ENCODE results near the gene GRK3. TPM values are rescaled to one million over a fixed set of nuclear protein-coding genes. Genes with fewer than 3 reads are reported as not detected.

The GRK3 gene
- total and polyA plus RNA-seq, 2 donors (not counting 3 experiments of a cell fraction or from before 2014, with no cell fraction given): 0.68 to 4.4 TPM

DNA sequence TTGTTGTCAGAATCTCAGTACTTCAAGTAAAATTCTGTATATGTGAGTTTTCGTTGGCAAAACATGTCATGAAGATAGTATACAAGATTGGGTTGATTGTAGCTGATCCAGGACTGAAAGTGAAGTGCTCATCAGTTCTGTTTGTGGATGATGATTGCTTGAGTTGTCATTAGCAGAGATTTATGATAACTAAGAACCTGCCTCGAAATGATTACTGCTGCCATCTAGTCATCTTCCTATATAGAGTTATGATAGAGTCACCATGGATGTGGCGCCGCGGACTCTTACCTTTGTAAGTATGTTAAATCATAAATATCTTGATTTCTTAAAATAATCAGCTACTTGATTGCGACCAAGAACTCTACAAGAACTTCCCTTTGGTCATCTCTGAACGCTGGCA is 149.6 kb downstream of the GRK3 start:
- H3K9ac ChIP-seq (replicated peaks; ENCODE audit: extremely low read depth, insufficient read depth, low read length): no peak overlapping the region
- no peak overlapping the region for H3K4me2 ChIP-seq (ENCODE audit: insufficient read depth, low read length)
- no peaks in the 10 kb centered on the region for H3K36me3 ChIP-seq (ENCODE audit: control insufficient read depth in 2 of 2, extremely low read depth in 1 of 2, insufficient read depth in 2 of 2, low read length in 2 of 2)
- BruUV-seq (replicated peaks): no TSS peak
- H3K9me3 ChIP-seq (replicated peaks; ENCODE audit: control insufficient read depth, insufficient read depth, low read length): no peaks in the 10 kb centered on the region
- ChIA-PET CTCF (interaction anchor here (1.3 to 3.5 kb wide), 3 partner anchors 16 to 59 kb away, joined by 3 to 14 read pairs (median 3); no protein-coding TSS in a partner anchor), POLR2A (no interaction called here)
- no peaks in the 10 kb centered on the region for H4K20me1 ChIP-seq (replicated peaks; ENCODE audit: control insufficient read depth, extremely low read depth, insufficient read depth, low read length)
- no peak overlapping the region for H3K27ac ChIP-seq (ENCODE audit: insufficient read depth, low read depth, low read length)
- intact Hi-C loops (cut with micrococcal nuclease): no loop called here
- TF ChIP-seq MYC (IDR thresholded peaks at IDR 0.05; ENCODE audit: low read depth, low read length) (no peak), EZH2 (IDR thresholded peaks at IDR 0.05; ENCODE audit: borderline replicate concordance, low read depth, low read length, severe bottlenecking) (no peak), JUN (IDR thresholded peaks at IDR 0.05; ENCODE audit: borderline replicate concordance, insufficient read depth, insufficient read length, low read depth) (no peak)
- TF ChIP-seq, protein P1, sequence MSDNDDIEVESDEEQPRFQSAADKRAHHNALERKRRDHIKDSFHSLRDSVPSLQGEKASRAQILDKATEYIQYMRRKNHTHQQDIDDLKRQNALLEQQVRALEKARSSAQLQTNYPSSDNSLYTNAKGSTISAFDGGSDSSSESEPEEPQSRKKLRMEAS (IDR thresholded peaks at IDR 0.05; ENCODE audit: insufficient read depth, insufficient read length): no peak
- no peak for DNase-seq (ENCODE audit: low read depth, low spot score)
- dilution Hi-C loops (cut with MboI; ENCODE audit: extremely low pct_ligation_motif_present, low sequenced_read_pairs): no loop called here
- H3K27me3 ChIP-seq (ENCODE audit: control insufficient read depth in 2 of 2, insufficient read depth in 2 of 2, low read length in 2 of 2): no peaks in the 10 kb centered on the region
- no peaks in the 10 kb centered on the region for H3K9me1 ChIP-seq (replicated peaks; ENCODE audit: control insufficient read depth, extremely low read depth, insufficient read depth, low read length)
- H3K4me3 ChIP-seq (replicated peaks in 1 of 3; ENCODE audit: insufficient read depth in 1 of 3, low read depth in 1 of 3, low read length in 3 of 3): no peak overlapping the region
- FAIRE-seq: no peak
- no peaks in the 10 kb centered on the region for H3K4me1 ChIP-seq (ENCODE audit: control insufficient read depth, extremely low read depth, insufficient read depth, low read length)
- H3K79me2 ChIP-seq (ENCODE audit: control insufficient read depth, insufficient read depth, low read length): no peaks in the 10 kb centered on the region
- no peak overlapping the region for H2AFZ ChIP-seq (ENCODE audit: low read depth, low read length)

DNA sequence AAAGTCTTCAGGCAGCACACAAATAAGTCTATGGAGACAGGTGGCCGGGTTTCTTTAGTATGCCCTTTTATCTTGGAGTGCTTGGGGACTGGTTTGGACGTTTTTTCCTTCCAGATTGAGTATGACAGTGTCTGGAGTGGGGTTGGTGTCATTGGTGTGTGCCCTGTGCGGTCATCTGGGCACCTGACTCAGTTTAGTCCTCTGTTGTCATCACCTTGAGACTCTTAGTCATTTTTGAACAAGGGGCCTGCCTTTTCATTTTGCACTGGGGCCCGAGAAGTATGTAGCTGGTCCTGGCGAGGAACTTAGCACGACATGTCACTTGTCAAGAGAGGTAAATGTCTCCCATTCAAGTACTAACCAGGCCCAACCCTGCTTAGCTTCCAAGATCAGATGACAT is 150.3 kb downstream of the GRK3 start:
- Histone ChIP-seq H3K79me2 (ENCODE audit: control insufficient read depth, insufficient read depth, low read length) (no peaks in the 10 kb centered on the region), H3K27ac (ENCODE audit: insufficient read depth, low read depth, low read length) (no peak overlapping the region), H3K9me3 (replicated peaks; ENCODE audit: control insufficient read depth, insufficient read depth, low read length) (no peaks in the 10 kb centered on the region), H3K36me3 (ENCODE audit: control insufficient read depth in 2 of 2, extremely low read depth in 1 of 2, insufficient read depth in 2 of 2, low read length in 2 of 2) (no peaks in the 10 kb centered on the region), H3K9ac (replicated peaks; ENCODE audit: extremely low read depth, insufficient read depth, low read length) (no peak overlapping the region), H3K9me1 (replicated peaks; ENCODE audit: control insufficient read depth, extremely low read depth, insufficient read depth, low read length) (no peaks in the 10 kb centered on the region), H3K4me3 (replicated peaks in 1 of 3; ENCODE audit: insufficient read depth in 1 of 3, low read depth in 1 of 3, low read length in 3 of 3) (no peak overlapping the region), H2AFZ (ENCODE audit: low read depth, low read length) (no peak overlapping the region), H3K4me2 (ENCODE audit: insufficient read depth, low read length) (no peak overlapping the region), H4K20me1 (replicated peaks; ENCODE audit: control insufficient read depth, extremely low read depth, insufficient read depth, low read length) (no peaks in the 10 kb centered on the region), H3K27me3 (ENCODE audit: control insufficient read depth in 2 of 2, insufficient read depth in 2 of 2, low read length in 2 of 2) (no peaks in the 10 kb centered on the region), H3K4me1 (ENCODE audit: control insufficient read depth, extremely low read depth, insufficient read depth, low read length) (no peaks in the 10 kb centered on the region)
- DNase-seq (ENCODE audit: low read depth, low spot score) (no peak), FAIRE-seq (no peak)
- intact Hi-C loops (cut with micrococcal nuclease): no loop called here
- ChIA-PET CTCF (interaction anchor here (1.3 to 3.5 kb wide), 3 partner anchors 15 to 58 kb away, joined by 3 to 14 read pairs (median 3); no protein-coding TSS in a partner anchor), POLR2A (no interaction called here)
- dilution Hi-C loops (cut with MboI; ENCODE audit: extremely low pct_ligation_motif_present, low sequenced_read_pairs): no loop called here
- BruUV-seq (replicated peaks): no TSS peak
- TF ChIP-seq, protein P1 (IDR thresholded peaks at IDR 0.05; ENCODE audit: insufficient read depth, insufficient read length): no peak
- no peak for TF ChIP-seq EZH2 (IDR thresholded peaks at IDR 0.05; ENCODE audit: borderline replicate concordance, low read depth, low read length, severe bottlenecking)
- no peak for TF ChIP-seq POLR2AphosphoS5 (IDR thresholded peaks at IDR 0.05; ENCODE audit: insufficient read depth, low read depth, low read length)
- TF ChIP-seq POLR2A (IDR thresholded peaks at IDR 0.05; ENCODE audit: low read depth, low read length): no peak
- no peak for TF ChIP-seq GATA2 (IDR thresholded peaks at IDR 0.05; ENCODE audit: insufficient read depth, insufficient read length, low read depth, low read length)
- TF ChIP-seq, protein P2, sequence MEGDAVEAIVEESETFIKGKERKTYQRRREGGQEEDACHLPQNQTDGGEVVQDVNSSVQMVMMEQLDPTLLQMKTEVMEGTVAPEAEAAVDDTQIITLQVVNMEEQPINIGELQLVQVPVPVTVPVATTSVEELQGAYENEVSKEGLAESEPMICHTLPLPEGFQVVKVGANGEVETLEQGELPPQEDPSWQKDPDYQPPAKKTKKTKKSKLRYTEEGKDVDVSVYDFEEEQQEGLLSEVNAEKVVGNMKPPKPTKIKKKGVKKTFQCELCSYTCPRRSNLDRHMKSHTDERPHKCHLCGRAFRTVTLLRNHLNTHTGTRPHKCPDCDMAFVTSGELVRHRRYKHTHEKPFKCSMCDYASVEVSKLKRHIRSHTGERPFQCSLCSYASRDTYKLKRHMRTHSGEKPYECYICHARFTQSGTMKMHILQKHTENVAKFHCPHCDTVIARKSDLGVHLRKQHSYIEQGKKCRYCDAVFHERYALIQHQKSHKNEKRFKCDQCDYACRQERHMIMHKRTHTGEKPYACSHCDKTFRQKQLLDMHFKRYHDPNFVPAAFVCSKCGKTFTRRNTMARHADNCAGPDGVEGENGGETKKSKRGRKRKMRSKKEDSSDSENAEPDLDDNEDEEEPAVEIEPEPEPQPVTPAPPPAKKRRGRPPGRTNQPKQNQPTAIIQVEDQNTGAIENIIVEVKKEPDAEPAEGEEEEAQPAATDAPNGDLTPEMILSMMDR (IDR thresholded peaks at IDR 0.05; ENCODE audit: extremely low read depth in 1 of 2, insufficient read depth in 1 of 2, low read depth in 1 of 2, low read length in 2 of 2): no peak
- no peak for TF ChIP-seq JUN (IDR thresholded peaks at IDR 0.05; ENCODE audit: borderline replicate concordance, insufficient read depth, insufficient read length, low read depth)
